PFSK-1 (cell line): ENCODE measurements around the gene SNU13.
A peak's percentile ranks its signal among the peaks of the same experiment; 100 is the strongest.

ENCODE experiments used
- FOXP2 ChIP-seq: optimal IDR thresholded peaks from 2 replicates; pipeline ENCODE3; 2011; ENCODE audit warnings: borderline replicate concordance, control low read depth, inconsistent platforms; ENCODE audit not compliant: insufficient read depth; ENCODE audit errors: extremely low read length, extremely low read depth
- POLR2AphosphoS5 ChIP-seq: IDR thresholded peaks from 2 replicates; pipeline ENCODE4 v1.6.1; 2012; ENCODE audit warnings: low read depth, mild to moderate bottlenecking, control low read depth, low read length, moderate library complexity
- SIN3A ChIP-seq: IDR thresholded peaks from 2 replicates; pipeline ENCODE4 v1.6.1; 2012; ENCODE audit warnings: mild to moderate bottlenecking, low read length, moderate library complexity, borderline replicate concordance; ENCODE audit not compliant: insufficient read depth
- TAF1 ChIP-seq: IDR thresholded peaks from 2 replicates; pipeline ENCODE4 v1.6.1; 2012; ENCODE audit warnings: low read length, control low read depth, borderline replicate concordance; ENCODE audit not compliant: insufficient read depth
- TF ChIP-seq, protein P1 (sequence below), 2 experiments: IDR thresholded peaks; 2 replicates each; pipeline versions ENCODE4 v1.6.1 to v1.8.0; 2011 to 2012; ENCODE audit warnings: low read depth in 2 of 2, low read length in 2 of 2, control low read depth in 1 of 2, inconsistent platforms in 1 of 2, mild to moderate bottlenecking in 1 of 2, moderate library complexity in 1 of 2; ENCODE audit not compliant: insufficient read depth in 1 of 2

The SNU13 gene

DNA sequence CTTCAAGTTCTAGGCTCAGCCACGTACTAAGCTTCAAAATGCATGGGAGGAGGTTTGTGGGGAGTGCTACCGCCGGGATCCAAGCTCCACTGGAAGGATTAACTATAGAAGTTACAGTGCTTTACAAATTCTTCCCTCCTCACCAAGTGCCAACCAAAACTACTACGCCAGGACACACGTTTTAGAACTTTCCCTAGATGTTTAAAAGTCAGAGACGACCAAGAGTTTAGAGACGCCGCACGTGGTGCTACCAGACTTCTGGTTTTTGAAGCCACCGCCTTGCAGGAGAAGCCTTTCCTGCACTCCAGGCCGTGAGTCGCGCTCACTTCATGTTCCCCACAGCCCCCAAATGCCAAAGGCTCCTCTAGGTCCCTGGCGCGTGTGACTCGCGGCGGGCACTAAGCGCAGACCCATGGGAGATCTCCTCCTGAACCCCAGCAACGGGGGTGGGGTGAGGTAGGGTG lies 734 bp downstream of the SNU13 start:
- TF ChIP-seq, protein P1, sequence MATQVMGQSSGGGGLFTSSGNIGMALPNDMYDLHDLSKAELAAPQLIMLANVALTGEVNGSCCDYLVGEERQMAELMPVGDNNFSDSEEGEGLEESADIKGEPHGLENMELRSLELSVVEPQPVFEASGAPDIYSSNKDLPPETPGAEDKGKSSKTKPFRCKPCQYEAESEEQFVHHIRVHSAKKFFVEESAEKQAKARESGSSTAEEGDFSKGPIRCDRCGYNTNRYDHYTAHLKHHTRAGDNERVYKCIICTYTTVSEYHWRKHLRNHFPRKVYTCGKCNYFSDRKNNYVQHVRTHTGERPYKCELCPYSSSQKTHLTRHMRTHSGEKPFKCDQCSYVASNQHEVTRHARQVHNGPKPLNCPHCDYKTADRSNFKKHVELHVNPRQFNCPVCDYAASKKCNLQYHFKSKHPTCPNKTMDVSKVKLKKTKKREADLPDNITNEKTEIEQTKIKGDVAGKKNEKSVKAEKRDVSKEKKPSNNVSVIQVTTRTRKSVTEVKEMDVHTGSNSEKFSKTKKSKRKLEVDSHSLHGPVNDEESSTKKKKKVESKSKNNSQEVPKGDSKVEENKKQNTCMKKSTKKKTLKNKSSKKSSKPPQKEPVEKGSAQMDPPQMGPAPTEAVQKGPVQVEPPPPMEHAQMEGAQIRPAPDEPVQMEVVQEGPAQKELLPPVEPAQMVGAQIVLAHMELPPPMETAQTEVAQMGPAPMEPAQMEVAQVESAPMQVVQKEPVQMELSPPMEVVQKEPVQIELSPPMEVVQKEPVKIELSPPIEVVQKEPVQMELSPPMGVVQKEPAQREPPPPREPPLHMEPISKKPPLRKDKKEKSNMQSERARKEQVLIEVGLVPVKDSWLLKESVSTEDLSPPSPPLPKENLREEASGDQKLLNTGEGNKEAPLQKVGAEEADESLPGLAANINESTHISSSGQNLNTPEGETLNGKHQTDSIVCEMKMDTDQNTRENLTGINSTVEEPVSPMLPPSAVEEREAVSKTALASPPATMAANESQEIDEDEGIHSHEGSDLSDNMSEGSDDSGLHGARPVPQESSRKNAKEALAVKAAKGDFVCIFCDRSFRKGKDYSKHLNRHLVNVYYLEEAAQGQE (IDR thresholded peaks at IDR 0.05; ENCODE audit: insufficient read depth in 1 of 2, low read depth in 2 of 2, low read length in 2 of 2) = no peak
- TF ChIP-seq SIN3A (no peak), TAF1 (no peak), POLR2AphosphoS5 (no peak), FOXP2 (no peak)

DNA sequence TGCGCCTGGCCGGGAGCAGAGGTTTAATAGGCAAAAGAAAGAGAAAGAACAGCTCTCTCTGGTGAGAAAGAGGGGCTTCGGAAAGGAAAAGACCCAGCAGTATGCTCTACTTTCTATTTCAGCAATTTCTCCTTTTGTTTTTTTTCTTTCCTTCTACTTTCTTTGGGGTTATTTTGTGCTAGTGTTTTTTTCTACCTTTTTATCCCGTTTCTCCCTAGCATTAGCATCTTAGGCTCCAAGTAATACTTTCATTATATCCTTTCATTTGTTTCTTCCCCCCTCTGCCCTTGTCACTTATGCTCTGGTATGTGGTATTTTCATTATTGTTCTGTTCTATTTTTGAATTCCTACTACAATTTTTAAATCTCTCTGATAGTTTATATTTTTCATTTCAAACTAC lies 4.5 kb downstream of the SNU13 start:
- TF ChIP-seq, protein P1 (IDR thresholded peaks at IDR 0.05; ENCODE audit: insufficient read depth in 1 of 2, low read depth in 2 of 2, low read length in 2 of 2) = no peak
- TF ChIP-seq TAF1 (no peak), SIN3A (no peak), FOXP2 (no peak), POLR2AphosphoS5 (no peak)

DNA sequence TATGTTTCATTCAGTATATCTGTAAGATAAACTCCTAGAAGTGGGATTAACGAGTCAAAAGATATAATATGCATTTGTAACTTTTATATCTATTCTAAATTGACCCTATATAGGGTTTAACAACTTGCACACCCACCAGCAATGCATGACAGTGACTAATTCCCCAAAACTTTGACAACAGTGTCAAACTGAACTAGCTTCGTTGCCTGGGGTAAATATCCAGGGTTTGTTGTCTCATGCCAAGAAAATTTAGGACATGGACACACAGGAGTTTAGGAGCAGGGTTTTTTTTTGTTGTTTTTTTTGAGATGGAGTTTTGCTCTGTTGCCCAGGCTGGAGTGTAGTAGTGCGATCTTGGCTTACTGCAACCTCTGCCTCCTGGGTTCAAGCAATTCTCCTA lies 5.1 kb downstream of the SNU13 start:
- TF ChIP-seq, protein P1 (IDR thresholded peaks at IDR 0.05; ENCODE audit: insufficient read depth in 1 of 2, low read depth in 2 of 2, low read length in 2 of 2) = no peak
- TF ChIP-seq TAF1 (no peak), POLR2AphosphoS5 (no peak), FOXP2 (no peak), SIN3A (no peak)

DNA sequence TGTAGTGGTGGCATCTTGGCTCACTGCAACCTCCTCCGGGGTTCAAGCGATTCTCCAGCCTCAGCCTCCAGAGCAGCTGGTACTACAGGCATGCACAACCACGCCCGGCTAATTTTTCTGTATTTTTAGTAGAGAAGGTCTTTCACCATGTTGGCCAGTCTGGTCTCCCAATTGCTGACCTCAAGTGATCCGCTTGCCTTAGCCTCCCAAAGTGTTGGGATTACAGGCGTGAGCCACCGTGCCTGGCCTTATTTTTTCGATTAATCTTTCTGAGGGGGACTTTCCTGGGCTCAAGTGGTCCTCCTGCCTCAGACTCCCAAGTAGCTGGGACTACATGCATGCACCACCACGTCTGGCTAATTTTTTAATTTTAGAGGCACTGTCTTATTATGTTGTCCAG lies 5.6 kb downstream of the SNU13 start:
- TF ChIP-seq FOXP2 = no peak

DNA sequence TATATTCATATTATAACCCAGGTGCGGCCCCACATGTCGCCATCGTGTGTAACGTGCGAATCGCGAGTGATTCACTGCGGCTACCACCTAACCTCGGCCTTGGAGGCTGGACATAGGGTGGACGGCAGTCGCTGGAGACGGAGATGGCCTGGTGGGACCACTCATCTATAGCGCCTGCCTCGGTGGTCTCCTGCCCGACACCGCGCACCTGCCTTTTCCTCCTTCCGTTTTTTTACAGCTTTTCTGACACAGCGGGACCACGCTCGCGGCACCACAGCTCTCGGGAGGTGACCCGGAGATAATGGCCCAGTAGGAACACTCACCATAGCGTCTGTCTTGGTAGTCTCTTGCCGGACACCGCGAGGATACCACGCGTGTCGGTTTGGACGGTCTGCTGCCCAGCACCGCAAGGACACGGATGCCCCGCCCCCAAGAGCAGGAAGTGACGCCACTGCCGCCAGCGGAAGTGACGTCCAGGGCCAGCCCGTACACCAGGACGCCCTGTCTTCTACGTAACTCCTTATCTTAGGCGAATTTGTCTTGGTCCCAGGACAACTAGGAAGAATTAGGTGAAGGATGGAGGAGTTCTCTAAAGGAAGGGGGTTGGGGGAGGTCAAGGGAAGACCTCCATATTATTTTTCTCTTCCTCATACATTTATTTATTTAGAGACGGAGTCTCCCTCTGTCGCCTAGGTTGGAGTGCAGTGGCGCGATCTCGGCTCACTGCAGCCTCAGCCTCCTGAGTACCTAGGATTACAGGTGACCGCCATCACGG lies 6.4 kb downstream of the SNU13 start:
- 0 out of 2 replicates have a peak, but pooled peaks have one; percentile 31 for TF ChIP-seq POLR2AphosphoS5
- TF ChIP-seq FOXP2 = peak; percentile 29
- TF ChIP-seq TAF1 = no peak

DNA sequence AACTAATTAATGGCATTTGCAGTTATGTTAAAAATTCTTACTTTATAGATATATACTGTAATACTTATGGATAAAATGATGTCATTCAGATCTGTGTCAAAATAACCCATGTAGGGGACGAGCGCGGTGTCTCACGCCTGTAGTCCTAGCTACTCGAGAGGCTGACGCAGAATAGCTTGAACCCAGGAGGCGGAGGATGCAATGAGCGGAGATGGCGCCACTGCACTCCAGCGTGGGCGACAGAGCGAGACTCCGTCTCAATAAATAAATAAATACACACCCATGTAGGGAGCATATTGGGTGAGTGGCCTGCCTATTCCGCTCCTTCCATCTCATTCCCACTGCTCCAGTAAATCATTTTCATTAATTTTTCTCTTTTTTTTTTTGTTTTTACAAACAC lies 7.1 kb downstream of the SNU13 start:
- TF ChIP-seq, protein P1 (IDR thresholded peaks at IDR 0.05; ENCODE audit: insufficient read depth in 1 of 2, low read depth in 2 of 2, low read length in 2 of 2) = no peak
- TF ChIP-seq POLR2AphosphoS5 = no peak
- TF ChIP-seq SIN3A = no peak
- TF ChIP-seq FOXP2 = no peak
- no peak for TF ChIP-seq TAF1
